Dermis lymphatic vessel endothelial cell (primary cell): ENCODE data around the gene KRTAP9-7. TPM values are rescaled to one million over a fixed set of nuclear protein-coding genes. Genes with fewer than 3 reads are reported as not detected.

Experiments
- total RNA-seq: library from RNA; depleted of rRNA; stranded (reverse); fragments of >200 nt; gene quantifications from 2 replicates; pipeline ENCODE4 v1.2.1, GENCODE V29; 2014

KRTAP9-7 gene, protein sequence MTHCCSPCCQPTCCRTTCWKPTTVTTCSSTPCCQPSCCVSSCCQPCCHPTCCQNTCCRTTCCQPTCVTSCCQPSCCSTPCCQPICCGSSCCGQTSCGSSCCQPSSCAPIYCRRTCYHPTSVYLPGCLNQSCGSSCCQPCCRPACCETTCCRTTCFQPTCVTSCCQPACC
- total RNA-seq, result not detected in 2 replicates

DNA sequence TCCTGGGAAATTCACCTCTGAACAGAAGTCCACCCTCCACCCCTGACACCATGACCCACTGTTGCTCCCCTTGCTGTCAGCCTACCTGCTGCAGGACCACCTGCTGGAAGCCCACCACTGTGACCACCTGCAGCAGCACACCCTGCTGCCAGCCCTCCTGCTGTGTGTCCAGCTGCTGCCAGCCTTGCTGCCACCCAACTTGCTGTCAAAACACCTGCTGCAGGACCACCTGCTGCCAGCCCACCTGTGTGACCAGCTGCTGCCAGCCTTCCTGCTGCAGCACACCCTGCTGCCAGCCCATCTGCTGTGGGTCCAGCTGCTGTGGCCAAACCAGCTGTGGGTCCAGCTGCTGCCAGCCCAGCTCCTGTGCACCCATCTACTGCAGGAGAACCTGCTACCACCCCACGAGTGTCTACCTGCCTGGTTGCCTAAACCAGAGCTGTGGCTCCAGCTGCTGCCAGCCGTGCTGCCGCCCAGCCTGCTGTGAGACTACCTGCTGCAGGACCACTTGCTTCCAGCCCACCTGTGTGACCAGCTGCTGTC, at the start of gene KRTAP9-7:
Gene KRTAP9-7 (plus strand): TSS at position 51 of the 543 bp plus-strand sequence. CDS start 0 bp downstream, at position 51.

DNA sequence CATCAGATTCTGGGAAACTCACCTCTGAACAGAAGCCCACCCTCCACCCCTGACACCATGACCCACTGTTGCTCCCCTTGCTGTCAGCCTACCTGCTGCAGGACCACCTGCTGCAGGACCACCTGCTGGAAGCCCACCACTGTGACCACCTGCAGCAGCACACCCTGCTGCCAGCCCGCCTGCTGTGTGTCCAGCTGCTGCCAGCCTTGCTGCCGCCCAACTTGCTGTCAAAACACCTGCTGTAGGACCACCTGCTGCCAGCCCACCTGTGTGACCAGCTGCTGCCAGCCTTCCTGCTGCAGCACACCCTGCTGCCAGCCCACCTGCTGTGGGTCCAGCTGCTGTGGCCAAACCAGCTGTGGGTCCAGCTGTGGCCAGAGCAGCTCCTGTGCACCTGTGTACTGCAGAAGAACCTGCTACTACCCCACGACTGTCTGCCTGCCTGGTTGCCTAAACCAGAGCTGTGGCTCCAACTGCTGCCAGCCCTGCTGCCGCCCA, 48.9 kb upstream of the KRTAP9-7 start, which contains the start of gene KRTAP9-2:
Gene KRTAP9-2 (plus strand): TSS at position 51 of the 498 bp plus-strand sequence. CDS start 7 bp downstream, at position 58.

DNA sequence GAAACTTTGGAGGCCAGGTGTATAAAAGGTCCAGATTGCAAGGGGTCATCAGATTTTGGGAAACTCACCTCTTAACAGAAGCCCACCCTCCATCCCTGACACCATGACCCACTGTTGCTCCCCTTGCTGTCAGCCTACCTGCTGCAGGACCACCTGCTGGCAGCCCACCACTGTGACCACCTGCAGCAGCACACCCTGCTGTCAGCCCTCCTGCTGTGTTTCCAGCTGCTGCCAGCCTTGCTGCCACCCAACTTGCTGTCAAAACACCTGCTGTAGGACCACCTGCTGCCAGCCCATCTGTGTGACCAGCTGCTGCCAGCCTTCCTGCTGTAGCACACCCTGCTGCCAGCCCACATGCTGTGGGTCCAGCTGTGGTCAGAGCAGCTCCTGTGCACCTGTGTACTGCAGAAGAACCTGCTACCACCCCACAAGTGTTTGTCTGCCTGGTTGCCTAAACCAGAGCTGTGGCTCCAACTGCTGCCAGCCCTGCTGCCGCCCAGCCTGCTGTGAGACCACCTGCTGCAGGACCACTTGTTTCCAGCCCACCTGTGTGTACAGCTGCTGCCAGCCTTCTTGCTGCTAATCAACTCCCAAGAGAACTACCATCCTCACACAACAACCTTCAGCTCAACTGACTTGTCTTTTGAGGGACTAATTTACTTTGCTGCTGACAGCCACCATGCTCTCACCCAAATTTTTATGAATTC, 42.9 kb upstream of the KRTAP9-7 start, which contains the start of gene KRTAP9-3:
Gene KRTAP9-3 (plus strand): TSS at position 51 of the 707 bp plus-strand sequence. CDS start 53 bp downstream, at position 104.

DNA sequence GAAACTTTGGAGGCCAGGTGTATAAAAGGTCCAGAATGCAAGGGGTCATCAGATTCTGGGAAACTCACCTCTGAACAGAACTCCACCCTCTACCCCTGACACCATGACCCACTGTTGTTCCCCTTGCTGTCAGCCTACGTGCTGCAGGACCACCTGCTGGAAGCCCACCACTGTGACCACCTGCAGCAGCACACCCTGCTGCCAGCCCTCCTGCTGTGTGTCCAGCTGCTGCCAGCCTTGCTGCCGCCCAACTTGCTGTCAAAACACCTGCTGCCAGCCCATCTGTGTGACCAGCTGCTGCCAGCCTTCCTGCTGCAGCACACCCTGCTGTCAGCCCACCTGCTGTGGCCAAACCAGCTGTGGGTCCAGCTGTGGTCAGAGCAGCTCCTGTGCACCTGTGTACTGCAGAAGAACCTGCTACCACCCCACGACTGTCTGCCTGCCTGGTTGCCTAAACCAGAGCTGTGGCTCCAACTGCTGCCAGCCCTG, 37.5 kb upstream of the KRTAP9-7 start, which contains the start of gene KRTAP9-8:
Gene KRTAP9-8 (plus strand): TSS at position 51 of the 489 bp plus-strand sequence. CDS start 53 bp downstream, at position 104.

DNA sequence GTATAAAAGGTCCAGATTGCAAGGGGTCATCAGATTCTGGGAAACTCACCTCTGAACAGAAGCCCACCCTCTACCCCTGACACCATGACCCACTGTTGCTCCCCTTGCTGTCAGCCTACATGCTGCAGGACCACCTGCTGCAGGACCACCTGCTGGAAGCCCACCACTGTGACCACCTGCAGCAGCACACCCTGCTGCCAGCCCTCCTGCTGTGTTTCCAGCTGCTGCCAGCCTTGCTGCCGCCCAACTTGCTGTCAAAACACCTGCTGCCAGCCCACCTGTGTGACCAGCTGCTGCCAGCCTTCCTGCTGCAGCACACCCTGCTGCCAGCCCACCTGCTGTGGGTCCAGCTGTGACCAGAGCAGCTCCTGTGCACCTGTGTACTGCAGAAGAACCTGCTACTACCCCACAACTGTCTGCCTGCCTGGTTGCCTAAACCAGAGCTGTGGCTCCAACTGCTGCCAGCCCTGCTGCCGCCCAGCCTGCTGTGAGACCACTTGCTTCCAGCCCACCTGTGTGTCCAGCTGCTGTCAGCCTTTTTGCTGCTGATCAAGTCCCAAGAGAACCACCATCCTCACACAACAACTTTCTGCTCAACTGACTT, 25.8 kb upstream of the KRTAP9-7 start, which contains the start of gene KRTAP9-4:
Gene KRTAP9-4 (plus strand): TSS at position 51 of the 604 bp plus-strand sequence. CDS start 34 bp downstream, at position 85.

DNA sequence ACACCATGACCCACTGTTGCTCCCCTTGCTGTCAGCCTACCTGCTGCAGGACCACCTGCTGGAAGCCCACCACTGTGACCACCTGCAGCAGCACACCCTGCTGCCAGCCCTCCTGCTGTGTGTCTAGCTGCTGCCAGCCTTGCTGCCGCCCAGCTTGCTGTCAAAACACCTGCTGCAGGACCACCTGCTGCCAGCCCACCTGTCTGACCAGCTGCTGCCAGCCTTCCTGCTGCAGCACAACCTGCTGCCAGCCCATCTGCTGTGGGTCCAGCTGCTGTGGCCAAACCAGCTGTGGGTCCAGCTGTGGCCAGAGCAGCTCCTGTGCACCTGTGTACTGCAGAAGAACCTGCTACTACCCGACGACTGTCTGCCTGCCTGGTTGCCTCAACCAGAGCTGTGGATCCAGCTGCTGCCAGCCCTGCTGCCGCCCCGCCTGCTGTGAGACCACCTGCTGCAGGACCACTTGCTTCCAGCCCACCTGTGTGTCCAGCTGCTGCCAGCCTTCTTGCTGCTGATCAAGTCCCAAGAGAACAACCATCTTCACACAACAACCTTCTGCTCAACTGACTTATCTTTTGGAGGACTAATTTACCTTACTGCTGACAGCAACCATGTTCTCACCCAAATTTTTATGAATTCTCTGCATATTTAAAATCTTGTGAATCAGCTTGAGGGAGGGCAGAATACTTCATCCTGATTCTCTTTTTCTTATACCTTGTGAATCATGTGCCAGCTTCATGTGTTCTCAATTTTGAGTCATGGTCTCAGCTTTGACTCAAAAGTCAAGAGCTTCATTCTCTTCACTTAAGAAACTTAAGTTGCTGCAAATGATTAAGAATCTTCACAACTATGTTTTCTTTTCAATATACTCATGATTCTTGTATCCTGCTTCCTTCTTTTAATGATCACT, 19.9 kb upstream of the KRTAP9-7 start, which contains the start of gene KRTAP9-9:
Gene KRTAP9-9 (plus strand): TSS at position 4 of the 910 bp plus-strand sequence.

DNA sequence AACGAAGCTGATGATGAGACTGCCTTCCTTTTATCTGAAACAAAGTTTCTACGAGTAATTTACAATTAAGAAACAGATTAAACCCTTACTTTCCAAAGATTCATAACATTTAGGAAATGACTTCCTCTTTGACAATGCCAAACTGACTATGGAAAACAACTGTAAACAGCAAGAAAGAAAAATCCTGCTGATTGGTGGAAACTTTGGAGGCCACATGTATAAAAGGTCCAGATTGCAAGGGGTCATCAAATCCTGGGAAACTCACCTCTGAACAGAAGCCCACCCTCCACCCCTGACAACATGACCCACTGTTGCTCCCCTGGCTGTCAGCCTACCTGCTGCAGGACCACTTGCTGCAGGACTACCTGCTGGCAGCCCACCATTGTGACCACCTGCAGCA, 10.4 kb upstream of the KRTAP9-7 start, which contains the start of gene KRTAP9-6:
Gene KRTAP9-6 (plus strand): TSS at position 301 of the 400 bp plus-strand sequence. CDS start 0 bp downstream, at position 301.

DNA sequence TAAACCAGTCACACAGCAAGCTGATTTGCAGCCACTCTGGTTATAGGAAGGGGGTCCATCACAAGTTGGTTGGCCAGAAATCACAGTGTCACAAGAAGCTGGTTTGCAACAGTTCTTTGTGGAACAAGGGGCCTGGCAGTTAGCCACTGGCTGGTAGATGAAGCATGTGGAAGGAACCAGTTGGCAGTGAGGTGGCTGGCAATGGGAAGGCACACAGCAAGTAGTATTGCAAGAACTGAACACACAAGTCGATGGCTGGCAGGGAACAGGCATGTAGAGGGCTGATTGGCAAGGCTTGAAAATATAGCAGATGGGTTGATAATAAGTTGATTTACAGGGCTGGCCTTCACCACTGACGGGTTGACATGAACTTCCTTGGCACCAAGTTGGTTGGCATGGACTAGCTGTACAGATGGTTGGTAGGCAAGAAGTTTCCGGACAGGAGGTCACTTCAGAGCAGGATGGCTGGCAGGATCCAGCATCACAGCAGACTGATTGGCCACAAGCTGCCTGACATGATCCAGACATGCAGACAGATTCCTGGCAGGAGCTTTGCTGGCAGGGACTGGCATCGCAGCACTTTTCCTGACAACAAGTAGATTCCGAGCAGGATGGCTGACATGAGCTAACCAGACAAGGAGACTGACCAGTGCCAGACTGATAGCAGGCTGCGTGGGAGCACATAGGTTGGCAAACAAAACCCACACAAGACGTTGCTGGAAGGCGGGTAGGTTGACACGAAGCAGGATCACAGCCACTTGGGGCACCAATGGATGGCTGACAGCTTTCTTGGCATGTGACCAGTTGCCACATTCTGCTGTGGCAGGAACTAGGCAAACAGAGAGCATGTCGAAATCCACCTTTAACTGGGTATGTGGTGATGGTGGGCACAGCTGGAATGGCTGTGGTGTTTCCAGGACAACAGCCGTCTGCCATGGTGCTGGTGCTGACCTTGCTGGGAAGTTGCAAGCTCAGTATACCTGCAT, 26.7 kb downstream of the KRTAP9-7 start, which contains the start of gene KRTAP29-1:
Gene KRTAP29-1 (minus strand): TSS at position 936 of the 986 bp plus-strand sequence. CDS start 0 bp downstream, at position 936.

DNA sequence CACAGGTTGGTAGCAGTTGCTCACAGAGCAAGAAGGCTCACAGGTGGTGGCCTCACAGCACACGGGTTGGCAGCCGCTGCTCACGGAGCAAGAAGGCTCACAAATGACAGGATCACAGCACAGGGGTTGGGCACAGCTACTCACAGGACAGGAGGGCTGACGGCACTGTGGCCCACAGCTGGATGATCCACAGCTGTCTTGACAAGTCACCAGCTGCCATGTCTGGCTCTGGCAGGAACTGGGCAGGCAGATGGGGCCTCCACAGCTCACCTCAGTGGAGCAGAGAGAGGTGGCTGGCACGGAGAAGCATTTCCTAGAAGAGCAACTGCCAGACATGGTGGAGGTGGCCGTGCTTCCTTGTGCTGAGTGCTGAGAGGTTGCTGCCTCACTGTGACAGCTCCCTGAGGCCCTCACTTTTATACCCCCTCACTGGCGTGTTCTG, 33.4 kb downstream of the KRTAP9-7 start, which contains the start of gene KRTAP16-1:
Gene KRTAP16-1 (minus strand): TSS at position 392 of the 442 bp plus-strand sequence. CDS start 56 bp downstream, at position 336.

DNA sequence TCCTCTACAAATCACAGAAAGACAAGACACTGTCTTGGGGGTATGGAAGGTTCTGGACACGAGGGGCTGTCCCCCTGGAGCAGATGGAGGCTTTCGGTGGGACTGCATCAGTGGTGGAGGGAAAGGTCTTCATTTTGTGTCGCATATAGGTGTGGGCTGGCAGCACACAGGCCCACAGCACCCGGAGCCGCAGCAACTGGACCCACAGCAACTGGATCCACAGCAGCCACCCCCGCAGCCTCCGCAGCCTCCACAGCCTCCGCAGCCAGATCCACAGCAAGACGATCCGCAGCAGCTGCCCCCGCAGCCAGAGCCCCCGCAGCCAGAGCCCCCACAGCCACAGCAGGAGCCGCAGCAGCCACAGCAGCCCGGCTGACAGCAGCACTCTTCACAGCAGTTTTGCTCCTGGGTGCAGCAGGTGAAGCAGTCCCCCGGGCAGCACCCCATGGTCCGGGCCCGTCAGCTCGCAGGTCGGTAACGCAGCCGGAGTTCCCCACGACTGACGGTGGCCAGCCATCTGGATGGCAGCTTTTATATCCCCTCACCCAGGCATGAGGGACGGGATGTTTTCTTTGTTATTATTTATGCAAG, 39.8 kb downstream of the KRTAP9-7 start, which contains the start of gene KRTAP17-1:
Gene KRTAP17-1 (minus strand): TSS at position 507 of the 591 bp plus-strand sequence. CDS start 60 bp downstream, at position 447.

Other genes starting within 250 kb of the KRTAP9-7 start
- not detected in 2 replicates for gene KRTAP1-5, start 248.5 kb upstream of the KRTAP9-7 start, total RNA-seq
- gene KRTAP1-4, start 245.5 kb upstream of the KRTAP9-7 start, total RNA-seq, result not detected in 2 replicates
- gene KRTAP1-3, start 240.8 kb upstream of the KRTAP9-7 start, total RNA-seq, result not detected in 2 replicates
- not detected in 2 replicates for gene KRTAP1-1, start 234.2 kb upstream of the KRTAP9-7 start, total RNA-seq
- not detected in 2 replicates for gene KRTAP2-1, start 228.4 kb upstream of the KRTAP9-7 start, total RNA-seq
- gene KRTAP2-2, start 220.5 kb upstream of the KRTAP9-7 start, total RNA-seq, result not detected in 2 replicates
- not detected in 2 replicates for gene KRTAP2-3, start 215.6 kb upstream of the KRTAP9-7 start, total RNA-seq
- gene KRTAP2-4, start 209.8 kb upstream of the KRTAP9-7 start, total RNA-seq, result not detected in 2 replicates
- gene KRTAP4-7, start 191.5 kb upstream of the KRTAP9-7 start, total RNA-seq, result not detected in 2 replicates
- not detected in 2 replicates for gene KRTAP4-8, start 177.6 kb upstream of the KRTAP9-7 start, total RNA-seq
- not detected in 2 replicates for gene KRTAP4-16, start 173.5 kb upstream of the KRTAP9-7 start, total RNA-seq
- gene KRTAP4-9, start 170.3 kb upstream of the KRTAP9-7 start, total RNA-seq, result not detected in 2 replicates
- gene KRTAP4-11, start 157.3 kb upstream of the KRTAP9-7 start, total RNA-seq, result not detected in 2 replicates
- not detected in 2 replicates for gene KRTAP4-12, start 151.5 kb upstream of the KRTAP9-7 start, total RNA-seq
- gene KRTAP4-6, start 135.2 kb upstream of the KRTAP9-7 start, total RNA-seq, result not detected in 2 replicates
- gene KRTAP4-5, start 125.9 kb upstream of the KRTAP9-7 start, total RNA-seq, result not detected in 2 replicates
- gene KRTAP4-4, start 115.0 kb upstream of the KRTAP9-7 start, total RNA-seq, result not detected in 2 replicates
- not detected in 2 replicates for gene KRTAP4-3, start 107.5 kb upstream of the KRTAP9-7 start, total RNA-seq
- not detected in 2 replicates for gene KRTAP4-2, start 97.5 kb upstream of the KRTAP9-7 start, total RNA-seq
- not detected in 2 replicates for gene KRTAP4-1, start 90.8 kb upstream of the KRTAP9-7 start, total RNA-seq
- gene KRTAP9-1, start 85.8 kb upstream of the KRTAP9-7 start, total RNA-seq, result not detected in 2 replicates
- gene KRTAP9-2, start 49.0 kb upstream of the KRTAP9-7 start, total RNA-seq, result not detected in 2 replicates
- gene KRTAP9-3, start 43.2 kb upstream of the KRTAP9-7 start, total RNA-seq, result not detected in 2 replicates
- gene KRTAP9-8, start 37.7 kb upstream of the KRTAP9-7 start, total RNA-seq, result not detected in 2 replicates
- gene KRTAP9-4, start 26.0 kb upstream of the KRTAP9-7 start, total RNA-seq, result not detected in 2 replicates
- not detected in 2 replicates for gene KRTAP9-9, start 20.3 kb upstream of the KRTAP9-7 start, total RNA-seq
- not detected in 2 replicates for gene KRTAP9-6, start 10.3 kb upstream of the KRTAP9-7 start, total RNA-seq
- gene KRTAP29-1, start 27.2 kb downstream of the KRTAP9-7 start, total RNA-seq, result not detected in 2 replicates
- not detected in 2 replicates for gene KRTAP16-1, start 33.6 kb downstream of the KRTAP9-7 start, total RNA-seq
- gene KRTAP17-1, start 40.0 kb downstream of the KRTAP9-7 start, total RNA-seq, result not detected in 2 replicates
- not detected in 2 replicates for gene KRT33A, start 75.1 kb downstream of the KRTAP9-7 start, total RNA-seq
- not detected in 2 replicates for gene KRT33B, start 94.1 kb downstream of the KRTAP9-7 start, total RNA-seq
- not detected in 2 replicates for gene KRT34, start 106.6 kb downstream of the KRTAP9-7 start, total RNA-seq
- gene KRT31, start 121.9 kb downstream of the KRTAP9-7 start, total RNA-seq, result not detected in 2 replicates
- gene KRT37, start 148.9 kb downstream of the KRTAP9-7 start, total RNA-seq, result not detected in 2 replicates
- not detected in 2 replicates for gene KRT38, start 165.3 kb downstream of the KRTAP9-7 start, total RNA-seq
- not detected in 2 replicates for gene KRT32, start 191.7 kb downstream of the KRTAP9-7 start, total RNA-seq
- not detected in 2 replicates for gene KRT35, start 205.5 kb downstream of the KRTAP9-7 start, total RNA-seq
- gene KRT36, start 214.2 kb downstream of the KRTAP9-7 start, total RNA-seq, result 0.22 and 0.34 TPM in 2 replicates
- gene KRT13, start 229.9 kb downstream of the KRTAP9-7 start, total RNA-seq, result not detected in 2 replicates
- gene KRT15, start 243.2 kb downstream of the KRTAP9-7 start, total RNA-seq, result under 0.01 TPM in 2 replicates